ENCODE measurements around the gene TFPT.

- no peak for TF ChIP-seq CTCF (IDR thresholded peaks at IDR 0.05)
- TF ChIP-seq POLR2AphosphoS5 (IDR thresholded peaks at IDR 0.05): no peak
- TF ChIP-seq POLR2A (IDR thresholded peaks at IDR 0.05): no peak
- TF ChIP-seq EP300 (IDR thresholded peaks at IDR 0.05): no peak
Observed at GRCh38 chr19:54145541-54146158, 30.2 kb upstream of the TFPT start.
